Measurements from ENCODE around the gene MFAP2.

DNA sequence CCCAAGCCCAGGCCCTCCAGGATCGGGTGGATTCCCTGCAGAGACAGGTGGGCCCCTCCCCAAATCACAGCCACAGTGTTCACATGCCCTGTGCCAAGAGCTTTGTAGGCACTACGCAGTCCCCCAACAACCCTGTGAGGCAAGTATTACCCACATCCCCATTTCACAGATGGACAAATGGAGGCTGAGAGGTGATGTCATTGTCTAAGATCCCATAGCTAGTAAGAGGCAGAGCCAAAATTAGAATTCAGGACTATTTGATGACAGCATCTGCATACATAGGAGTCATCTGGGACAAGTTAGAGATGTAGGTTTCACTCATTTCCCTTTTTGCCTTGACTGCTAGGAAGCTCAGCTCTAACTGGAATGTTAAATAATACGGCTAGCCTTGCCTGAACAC is 12.0 kb downstream of the MFAP2 start:
- TF ChIP-seq CTCF (conservative IDR thresholded peaks at IDR 0.05; ENCODE audit: low read depth in 2 of 2) (no peak), EZH2phosphoT487 (IDR thresholded peaks at IDR 0.05; ENCODE audit: unreplicated experiment) (no peak), JUNB (IDR thresholded peaks at IDR 0.05; ENCODE audit: unreplicated experiment) (no peak), EZH2 (IDR thresholded peaks at IDR 0.05; ENCODE audit: low read depth, unreplicated experiment) (no peak), POLR2AphosphoS5 (IDR thresholded peaks at IDR 0.05; ENCODE audit: low read depth) (no peak)
- TF ChIP-seq, protein P1, sequence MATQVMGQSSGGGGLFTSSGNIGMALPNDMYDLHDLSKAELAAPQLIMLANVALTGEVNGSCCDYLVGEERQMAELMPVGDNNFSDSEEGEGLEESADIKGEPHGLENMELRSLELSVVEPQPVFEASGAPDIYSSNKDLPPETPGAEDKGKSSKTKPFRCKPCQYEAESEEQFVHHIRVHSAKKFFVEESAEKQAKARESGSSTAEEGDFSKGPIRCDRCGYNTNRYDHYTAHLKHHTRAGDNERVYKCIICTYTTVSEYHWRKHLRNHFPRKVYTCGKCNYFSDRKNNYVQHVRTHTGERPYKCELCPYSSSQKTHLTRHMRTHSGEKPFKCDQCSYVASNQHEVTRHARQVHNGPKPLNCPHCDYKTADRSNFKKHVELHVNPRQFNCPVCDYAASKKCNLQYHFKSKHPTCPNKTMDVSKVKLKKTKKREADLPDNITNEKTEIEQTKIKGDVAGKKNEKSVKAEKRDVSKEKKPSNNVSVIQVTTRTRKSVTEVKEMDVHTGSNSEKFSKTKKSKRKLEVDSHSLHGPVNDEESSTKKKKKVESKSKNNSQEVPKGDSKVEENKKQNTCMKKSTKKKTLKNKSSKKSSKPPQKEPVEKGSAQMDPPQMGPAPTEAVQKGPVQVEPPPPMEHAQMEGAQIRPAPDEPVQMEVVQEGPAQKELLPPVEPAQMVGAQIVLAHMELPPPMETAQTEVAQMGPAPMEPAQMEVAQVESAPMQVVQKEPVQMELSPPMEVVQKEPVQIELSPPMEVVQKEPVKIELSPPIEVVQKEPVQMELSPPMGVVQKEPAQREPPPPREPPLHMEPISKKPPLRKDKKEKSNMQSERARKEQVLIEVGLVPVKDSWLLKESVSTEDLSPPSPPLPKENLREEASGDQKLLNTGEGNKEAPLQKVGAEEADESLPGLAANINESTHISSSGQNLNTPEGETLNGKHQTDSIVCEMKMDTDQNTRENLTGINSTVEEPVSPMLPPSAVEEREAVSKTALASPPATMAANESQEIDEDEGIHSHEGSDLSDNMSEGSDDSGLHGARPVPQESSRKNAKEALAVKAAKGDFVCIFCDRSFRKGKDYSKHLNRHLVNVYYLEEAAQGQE (IDR thresholded peaks at IDR 0.05; ENCODE audit: unreplicated experiment) = no peak
